HG03064 (cell line): Measurements from ENCODE around the gene FAXDC2.
"Not testable (repeated sequence)": the region's sequence is repeated elsewhere in the genome, so short reads cannot be mapped to it uniquely, and the experiment has no call there.

Experiments
- ATAC-seq: cut with Tn5 transposase; IDR thresholded peaks from one replicate; pipeline ENCODE4 v1.9.1; 2021; ENCODE audit warnings: low read depth; ENCODE audit not compliant: unreplicated experiment

Gene FAXDC2

GRCh38 chr5:154862766-154863165 lies 12.4 kb upstream of the FAXDC2 start:
- no peak for ATAC-seq

GRCh38 chr5:154861946-154862345 lies 11.5 kb upstream of the FAXDC2 start:
- ATAC-seq = no peak

GRCh38 chr5:154860765-154861164 lies 10.4 kb upstream of the FAXDC2 start:
- ATAC-seq = no peak

GRCh38 chr5:154860123-154860522 lies 9.7 kb upstream of the FAXDC2 start:
- ATAC-seq = no peak

- no peak for ATAC-seq
Observed at GRCh38 chr5:154858972-154859871, 8.8 kb upstream of the FAXDC2 start.

- peak; percentile 72 for ATAC-seq
Observed at GRCh38 chr5:154858297-154858971, 8.0 kb upstream of the FAXDC2 start, which contains the start of gene CNOT8. TSS of gene CNOT8 (plus strand) at chr5:154858627. CDS start at chr5:154863279, 4,652 bp downstream.

GRCh38 chr5:154857530-154858296 lies 7.3 kb upstream of the FAXDC2 start:
- ATAC-seq = peak; percentile 62

GRCh38 chr5:154851351-154851750 lies 948 bp upstream of the FAXDC2 start:
- no peak for ATAC-seq

GRCh38 chr5:154849791-154850201 lies 607 bp downstream of the FAXDC2 start:
- no peak for ATAC-seq

- no peak for ATAC-seq
Observed at GRCh38 chr5:154849264-154849785, 1.1 kb downstream of the FAXDC2 start.

- no peak for ATAC-seq
Observed at GRCh38 chr5:154844809-154845208, 5.6 kb downstream of the FAXDC2 start.

- no peak for ATAC-seq
Observed at GRCh38 chr5:154842689-154843530, 7.5 kb downstream of the FAXDC2 start.

- ATAC-seq = no peak
Observed at GRCh38 chr5:154841273-154841661, 9.1 kb downstream of the FAXDC2 start.

- ATAC-seq = no peak
Observed at GRCh38 chr5:154840435-154841272, 9.7 kb downstream of the FAXDC2 start.

- no peak for ATAC-seq
Observed at GRCh38 chr5:154837009-154837901, 13.1 kb downstream of the FAXDC2 start.

- ATAC-seq = no peak
Observed at GRCh38 chr5:154836225-154836624, 14.2 kb downstream of the FAXDC2 start.

GRCh38 chr5:154835701-154836052 lies 14.7 kb downstream of the FAXDC2 start:
- not testable (repeated sequence) for ATAC-seq

- ATAC-seq = no peak
Observed at GRCh38 chr5:154834053-154834452, 16.4 kb downstream of the FAXDC2 start.
